Measurements from ENCODE around the gene LHFPL6.

Gene LHFPL6

GRCh38 chr13:39599842-39600241 is 3.2 kb downstream of the LHFPL6 start:
- POLR2A ChIA-PET: no interaction called here
- TF ChIP-seq FOXK2 (IDR thresholded peaks at IDR 0.05): no peak
- TF ChIP-seq CTBP1 (IDR thresholded peaks at IDR 0.05; ENCODE audit: borderline replicate concordance): no peak
- TF ChIP-seq ZNF384 (IDR thresholded peaks at IDR 0.05): no peak
- TF ChIP-seq FOXM1 (IDR thresholded peaks at IDR 0.05; ENCODE audit: borderline replicate concordance): no peak
- TF ChIP-seq BHLHE40 (IDR thresholded peaks at IDR 0.05; ENCODE audit: borderline replicate concordance): no peak
- no peak for TF ChIP-seq ELF4 (IDR thresholded peaks at IDR 0.05)
- TF ChIP-seq SUZ12 (IDR thresholded peaks at IDR 0.05): no peak
- TF ChIP-seq PKNOX1 (IDR thresholded peaks at IDR 0.05): 0 out of 2 replicates have a peak, but pooled peaks have one; percentile 28
- no peak for DNase-seq (ENCODE audit: extremely low spot score)
- CTCF ChIA-PET: interaction anchor here (0.9 kb wide), 1 partner anchor 181 kb away, joined by 3 read pairs; no protein-coding TSS in a partner anchor

- no peak for DNase-seq (ENCODE audit: extremely low spot score)
- ChIA-PET POLR2A (no interaction called here), CTCF (no interaction called here)
- TF ChIP-seq ELF4 (IDR thresholded peaks at IDR 0.05) (no peak), ZNF384 (IDR thresholded peaks at IDR 0.05) (no peak), TARDBP (IDR thresholded peaks at IDR 0.05) (no peak), FOXK2 (IDR thresholded peaks at IDR 0.05) (no peak)
These were observed 4.0 kb downstream of the LHFPL6 start for GRCh38 chr13:39599012-39599411.

GRCh38 chr13:39597838-39598237 is 5.2 kb downstream of the LHFPL6 start:
- TF ChIP-seq ELF4 (IDR thresholded peaks at IDR 0.05) (no peak), FOXM1 (IDR thresholded peaks at IDR 0.05; ENCODE audit: borderline replicate concordance) (no peak), ZNF384 (IDR thresholded peaks at IDR 0.05) (no peak), TARDBP (IDR thresholded peaks at IDR 0.05) (no peak)
- POLR2A ChIA-PET: no interaction called here
- no peak for DNase-seq (ENCODE audit: extremely low spot score)
- CTCF ChIA-PET: interaction anchor here (0.7 to 1.2 kb wide), 2 partner anchors 18 to 323 kb away, joined by 4 read pairs; no protein-coding TSS in a partner anchor

GRCh38 chr13:39596685-39597084 is 6.3 kb downstream of the LHFPL6 start:
- ChIA-PET CTCF (interaction anchor here (0.6 kb wide), 1 partner anchor 509 kb away, joined by 5 read pairs; no protein-coding TSS in a partner anchor), POLR2A (no interaction called here)
- TF ChIP-seq PKNOX1 (IDR thresholded peaks at IDR 0.05): peak; percentile 43
- TF ChIP-seq ELF4 (IDR thresholded peaks at IDR 0.05): no peak

GRCh38 chr13:39596176-39596575 is 6.8 kb downstream of the LHFPL6 start:
- POLR2A ChIA-PET: no interaction called here
- DNase-seq (ENCODE audit: extremely low spot score): no peak
- CTCF ChIA-PET: no interaction called here
- no peak for TF ChIP-seq HDGF (IDR thresholded peaks at IDR 0.05; ENCODE audit: borderline replicate concordance)
- TF ChIP-seq FOXA1 (IDR thresholded peaks at IDR 0.05): no peak
- TF ChIP-seq BHLHE40 (IDR thresholded peaks at IDR 0.05; ENCODE audit: borderline replicate concordance): no peak
- no peak for TF ChIP-seq ARNT (IDR thresholded peaks at IDR 0.05)
- TF ChIP-seq SP1 (IDR thresholded peaks at IDR 0.05): no peak
- TF ChIP-seq LEF1 (IDR thresholded peaks at IDR 0.05; ENCODE audit: borderline replicate concordance): no peak
- no peak for TF ChIP-seq FOXK2 (IDR thresholded peaks at IDR 0.05)
- TF ChIP-seq SUZ12 (IDR thresholded peaks at IDR 0.05): no peak

More at GRCh38 chr13:39596685-39597084, 6.3 kb downstream of the LHFPL6 start:
- no peak for DNase-seq (ENCODE audit: extremely low spot score)

GRCh38 chr13:39590466-39591036 is 12.4 kb downstream of the LHFPL6 start:
- ChIA-PET POLR2A (no interaction called here), CTCF (interaction anchor here (0.7 to 0.8 kb wide), 2 partner anchors 21 to 448 kb away, joined by 3 read pairs; no protein-coding TSS in a partner anchor)
- TF ChIP-seq ARNT (IDR thresholded peaks at IDR 0.05): no peak
- TF ChIP-seq PKNOX1 (IDR thresholded peaks at IDR 0.05): no peak
- no peak for TF ChIP-seq TARDBP (IDR thresholded peaks at IDR 0.05)
- TF ChIP-seq FOXK2 (IDR thresholded peaks at IDR 0.05): no peak
- TF ChIP-seq FOXA1 (IDR thresholded peaks at IDR 0.05): no peak
- TF ChIP-seq NFRKB (IDR thresholded peaks at IDR 0.05): no peak
- TF ChIP-seq SUZ12 (IDR thresholded peaks at IDR 0.05): no peak
- TF ChIP-seq SP1 (IDR thresholded peaks at IDR 0.05): no peak
- no peak for TF ChIP-seq FOXM1 (IDR thresholded peaks at IDR 0.05; ENCODE audit: borderline replicate concordance)
- no peak for TF ChIP-seq HDGF (IDR thresholded peaks at IDR 0.05; ENCODE audit: borderline replicate concordance)
- TF ChIP-seq CTBP1 (IDR thresholded peaks at IDR 0.05; ENCODE audit: borderline replicate concordance): no peak
- TF ChIP-seq LEF1 (IDR thresholded peaks at IDR 0.05; ENCODE audit: borderline replicate concordance): no peak
- TF ChIP-seq ELF4 (IDR thresholded peaks at IDR 0.05): no peak
- TF ChIP-seq BHLHE40 (IDR thresholded peaks at IDR 0.05; ENCODE audit: borderline replicate concordance): no peak
- TF ChIP-seq ZNF384 (IDR thresholded peaks at IDR 0.05): no peak
- no peak for TF ChIP-seq L3MBTL2 (conservative IDR thresholded peaks at IDR 0.05)
- no peak for DNase-seq (ENCODE audit: extremely low spot score)

GRCh38 chr13:39588384-39588783 is 14.6 kb downstream of the LHFPL6 start:
- ChIA-PET CTCF (interaction anchor here (0.6 kb wide), 1 partner anchor 29 kb away, joined by 3 read pairs; no protein-coding TSS in a partner anchor), POLR2A (no interaction called here)
- TF ChIP-seq NFRKB (IDR thresholded peaks at IDR 0.05) (no peak), FOXA1 (IDR thresholded peaks at IDR 0.05) (no peak), TARDBP (IDR thresholded peaks at IDR 0.05) (no peak), FOXM1 (IDR thresholded peaks at IDR 0.05; ENCODE audit: borderline replicate concordance) (no peak), PKNOX1 (IDR thresholded peaks at IDR 0.05) (no peak), ARNT (IDR thresholded peaks at IDR 0.05) (no peak), L3MBTL2 (conservative IDR thresholded peaks at IDR 0.05) (no peak), SP1 (IDR thresholded peaks at IDR 0.05) (no peak), SUZ12 (IDR thresholded peaks at IDR 0.05) (no peak), LEF1 (IDR thresholded peaks at IDR 0.05; ENCODE audit: borderline replicate concordance) (no peak), HDGF (IDR thresholded peaks at IDR 0.05; ENCODE audit: borderline replicate concordance) (no peak)
- no peak for DNase-seq (ENCODE audit: extremely low spot score)

Measured in HEK293T (cell line).